RWPE1 (cell line): ENCODE measurements around the gene NKX2-3.

Source experiments
- CTCF ChIA-PET: fragments of 350-600 bp; sonication (Branson Sonifier 250); formaldehyde crosslinking; extraction: SDS; loops from one replicate; lab custom pipeline; 2021; lab: Yijun Ruan, JAX
- POLR2A ChIA-PET: fragments of 400-600 bp; formaldehyde crosslinking; extraction: SDS; loops from one replicate; lab custom pipeline; 2020; ENCODE audit warnings: antibody characterized with exemption; ENCODE audit not compliant: low non-redundant PET; lab: Yijun Ruan, JAX
- DNase-seq: peaks from one replicate; pipeline ENCODE4 v3.0.0; 2012; ENCODE audit warnings: low spot score
- H3K27ac ChIP-seq: fragments of 450-650 bp; 2 replicates; pipeline ENCODE4 v1.5.1; 2017
- CTCF ChIP-seq: fragments of 450-650 bp; conservative IDR thresholded peaks from 2 replicates; pipeline ENCODE4 v1.5.1; 2017; ENCODE audit warnings: low read depth, mild to moderate bottlenecking

Gene NKX2-3

DNA sequence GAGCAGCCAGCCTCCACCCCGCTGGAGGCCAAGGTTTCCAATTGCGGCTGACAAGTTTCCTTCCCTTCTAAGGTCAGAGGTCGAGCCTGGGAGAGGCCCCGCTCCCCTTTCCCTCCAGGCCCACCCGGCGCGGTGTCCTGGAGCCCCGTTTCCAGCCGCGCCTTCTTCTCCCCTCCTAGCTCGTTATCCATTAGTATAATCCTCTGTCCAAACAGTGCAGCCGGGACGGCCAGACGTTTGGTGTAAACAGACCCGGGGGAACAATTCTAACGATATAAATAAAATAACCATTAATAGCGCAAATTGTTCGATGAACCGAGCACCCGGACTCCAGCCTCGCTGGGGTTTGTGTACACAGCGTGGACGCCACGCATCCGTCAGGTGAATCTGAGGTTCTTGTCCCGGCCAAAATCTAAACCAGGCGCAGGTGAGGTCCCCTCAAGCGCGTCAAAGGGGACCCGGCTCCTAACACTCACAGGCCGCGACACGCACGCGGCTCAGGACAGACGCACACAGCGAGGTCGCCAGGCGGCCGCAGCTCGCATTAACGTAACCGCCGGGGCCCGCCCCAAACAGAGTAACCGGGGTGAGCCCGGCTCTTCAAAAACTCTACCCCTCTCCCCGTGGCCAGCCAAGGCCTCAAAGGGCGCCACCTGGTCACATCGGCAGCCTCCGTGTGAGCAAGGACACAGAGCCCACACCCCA is 10.8 kb upstream of the NKX2-3 start:
- TF ChIP-seq CTCF: no peak
- POLR2A ChIA-PET: no interaction called here
- no peak for DNase-seq
- CTCF ChIA-PET: interaction anchor here (0.7 kb wide), 1 partner anchor 61 kb away, joined by 3 read pairs; no protein-coding TSS in a partner anchor
- H3K27ac ChIP-seq: no peak overlapping the region

DNA sequence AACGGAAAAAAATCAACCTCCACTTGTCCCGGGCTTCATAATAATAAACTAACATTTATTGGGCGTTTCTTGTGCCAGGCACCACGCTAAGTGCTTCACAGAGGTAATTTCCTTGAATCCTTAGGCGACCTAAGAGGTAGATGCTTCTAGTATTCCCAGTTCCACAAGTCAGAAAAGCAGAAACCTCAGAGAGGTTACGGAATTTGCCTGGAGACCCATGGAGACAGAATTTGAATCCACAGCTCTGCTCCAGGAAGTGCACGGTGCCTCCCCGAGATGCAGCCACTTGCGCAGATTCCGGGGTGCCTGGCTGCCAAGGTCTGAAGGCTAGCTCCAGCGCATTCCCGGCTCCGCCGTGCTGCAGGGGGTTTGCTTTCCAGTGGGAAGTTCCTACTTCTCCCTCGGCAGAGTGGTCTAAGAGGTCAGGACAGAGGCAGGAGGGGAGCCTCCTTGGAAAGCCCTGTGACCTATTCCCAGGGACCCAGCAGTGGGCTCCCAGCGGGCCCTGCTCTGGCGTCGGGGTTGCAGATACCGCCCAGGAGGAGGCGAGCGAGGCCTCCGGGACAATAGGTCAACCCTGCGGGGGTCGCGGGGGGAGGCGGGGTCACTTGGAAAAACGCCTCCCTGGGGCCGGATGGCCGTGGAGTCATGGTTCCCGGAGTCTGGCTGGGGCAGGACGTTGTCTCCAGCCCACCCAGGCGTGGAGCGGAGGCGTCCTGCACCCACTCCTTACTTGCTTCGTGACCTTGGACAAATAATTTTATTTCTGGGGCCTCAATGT is 10.1 kb upstream of the NKX2-3 start:
- CTCF ChIA-PET: no interaction called here
- POLR2A ChIA-PET: no interaction called here
- DNase-seq: no peak
- no peak overlapping the region for H3K27ac ChIP-seq
- no peak for TF ChIP-seq CTCF

DNA sequence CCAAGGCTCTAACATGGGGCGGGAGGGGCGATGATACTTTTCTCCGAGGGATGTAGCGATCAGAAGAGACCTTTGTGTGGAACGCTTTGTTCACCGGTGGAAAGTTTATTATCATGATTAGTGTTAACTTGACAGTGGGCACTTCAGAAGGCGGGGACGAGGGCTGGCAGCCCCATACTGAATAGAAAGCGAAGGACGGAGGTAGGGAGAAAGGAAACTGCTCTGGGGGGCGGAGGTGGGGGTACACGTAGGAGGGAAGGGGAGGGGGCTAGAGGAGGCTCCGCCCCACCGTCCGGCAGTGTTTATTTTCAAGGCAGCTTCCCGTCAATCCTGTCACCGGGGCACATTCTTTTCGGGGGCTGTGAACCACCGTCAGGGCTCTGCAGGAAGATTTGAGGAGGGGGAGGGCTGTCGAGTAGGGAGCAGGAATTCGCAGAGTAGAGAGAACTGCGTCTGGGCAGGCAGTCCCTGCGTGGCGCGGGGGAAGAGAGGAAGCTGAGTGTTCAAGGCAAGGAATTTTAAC is 9.4 kb upstream of the NKX2-3 start:
- ChIA-PET CTCF (no interaction called here), POLR2A (no interaction called here)
- no peak overlapping the region for H3K27ac ChIP-seq
- no peak for DNase-seq
- no peak for TF ChIP-seq CTCF

- H3K27ac ChIP-seq: no peak overlapping the region
- ChIA-PET CTCF (no interaction called here), POLR2A (no interaction called here)
- DNase-seq: no peak
- no peak for TF ChIP-seq CTCF
Observed at GRCh38 chr10:99524050-99524666, 8.6 kb upstream of the NKX2-3 start.

- DNase-seq: no peak
- ChIA-PET POLR2A (no interaction called here), CTCF (interaction anchor here (0.9 kb wide), 1 partner anchor 35 kb away, joined by 4 read pairs; no protein-coding TSS in a partner anchor)
- H3K27ac ChIP-seq: no peak overlapping the region
- no peak for TF ChIP-seq CTCF
Observed at GRCh38 chr10:99524736-99525380, 7.9 kb upstream of the NKX2-3 start.

DNA sequence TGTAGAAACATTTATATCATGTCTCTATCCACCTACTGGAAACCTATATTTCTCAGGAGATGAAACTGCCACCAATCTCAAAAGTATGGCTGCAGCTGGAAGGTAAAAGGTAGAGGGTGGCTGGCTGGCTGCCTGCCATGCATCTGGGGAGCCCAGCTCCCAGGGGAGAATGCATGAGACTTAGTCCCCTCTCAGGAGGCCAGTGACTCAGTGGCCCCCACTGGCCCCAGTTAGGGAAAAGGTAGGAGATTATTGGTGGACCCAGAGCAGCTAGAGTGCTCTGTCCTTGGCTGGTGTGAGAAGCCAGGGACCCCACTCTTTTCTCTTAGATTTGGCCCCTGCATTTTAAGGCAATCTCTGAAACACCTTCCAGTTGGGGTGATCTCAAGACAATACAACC is 6.8 kb upstream of the NKX2-3 start:
- no peak for DNase-seq
- CTCF ChIA-PET: interaction anchor here (0.7 to 0.9 kb wide), 2 partner anchors 26 to 34 kb away, joined by 3 to 4 read pairs; no protein-coding TSS in a partner anchor
- no peak overlapping the region for H3K27ac ChIP-seq
- TF ChIP-seq CTCF: no peak
- POLR2A ChIA-PET: no interaction called here
